ACHN (cell line): ENCODE data around the gene DEGS2.

ENCODE experiments used
- DNase-seq: peaks from one replicate; pipeline ENCODE4 v3.0.0-alpha.2; 2015
- in situ Hi-C: cut with HindIII; loops from 2 replicates; pipeline ENCODE4 v1.10.0; 2017; ENCODE audit warnings: low sequenced_read_pairs, low pct_ligation_motif_present, low pct_unique_long_range_greater_than_20kb

The DEGS2 gene

GRCh38 chr14:100106250-100107112 is 53.0 kb downstream of the DEGS2 start:
- in situ Hi-C loops: no loop called here

GRCh38 chr14:100105357-100106169 is 53.9 kb downstream of the DEGS2 start:
- in situ Hi-C loops: no loop called here
- no peak for DNase-seq

More at GRCh38 chr14:100106250-100107112, 53.0 kb downstream of the DEGS2 start:
- DNase-seq: no peak

GRCh38 chr14:100104523-100105300 is 54.7 kb downstream of the DEGS2 start:
- in situ Hi-C loops: no loop called here

GRCh38 chr14:100104006-100104352 is 55.5 kb downstream of the DEGS2 start:
- DNase-seq: no peak
- in situ Hi-C loops: no loop called here

More at GRCh38 chr14:100104523-100105300, 54.7 kb downstream of the DEGS2 start:
- DNase-seq: no peak

- in situ Hi-C loops: no loop called here
- no peak for DNase-seq
Observed at GRCh38 chr14:100103250-100104005, 56.0 kb downstream of the DEGS2 start.

- in situ Hi-C loops: no loop called here
- DNase-seq: no peak
Observed at GRCh38 chr14:100102156-100102785, 57.2 kb downstream of the DEGS2 start.

- DNase-seq: no peak
- in situ Hi-C loops: no loop called here
Observed at GRCh38 chr14:100100032-100100703, 59.3 kb downstream of the DEGS2 start.

GRCh38 chr14:100098171-100098570 is 61.3 kb downstream of the DEGS2 start:
- no peak for DNase-seq
- in situ Hi-C loops: no loop called here

- no peak for DNase-seq
- in situ Hi-C loops: no loop called here
Observed at GRCh38 chr14:100096656-100097055, 62.8 kb downstream of the DEGS2 start.
